Measurements from ENCODE around the gene NINJ2. TPM values are rescaled to one million over a fixed set of nuclear protein-coding genes. Genes with fewer than 3 reads are reported as not detected.

The NINJ2 gene
- total RNA-seq, 6 experiments from 2014 or later = 6.4 to 17.7 (median 12.5) TPM

DNA sequence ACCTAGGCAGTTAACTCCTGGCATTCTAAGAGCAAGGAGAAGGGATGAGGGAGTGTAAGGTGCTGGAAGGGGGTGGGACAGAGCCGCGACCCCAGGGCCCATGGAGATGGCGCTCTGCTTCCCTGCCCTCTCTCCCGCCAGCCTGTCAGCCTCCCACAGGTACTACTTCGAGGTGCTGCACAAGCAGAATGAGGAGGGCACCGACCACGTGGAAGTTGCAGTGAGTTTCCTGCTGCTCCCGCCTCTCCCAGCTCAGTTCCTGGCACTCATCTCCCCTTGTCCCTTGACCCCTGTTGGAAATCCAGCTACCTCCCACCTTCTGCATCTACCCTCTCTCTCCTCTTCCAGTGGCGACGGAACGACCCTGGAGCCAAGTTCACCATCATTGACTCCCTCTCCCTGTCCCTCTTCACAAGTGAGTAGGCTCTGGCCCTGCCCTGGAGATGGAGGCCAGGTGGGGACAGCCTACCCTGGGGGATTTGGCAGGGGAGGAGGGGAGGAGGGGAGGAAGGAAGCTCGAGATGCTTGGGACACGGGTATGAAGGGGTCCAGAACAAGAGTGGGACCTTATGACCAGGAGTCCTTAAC is 115.3 kb downstream of the NINJ2 start:
- 47% methylated on average over 8 of the region's 13 CpGs for whole genome bisulfite sequencing (ENCODE audit: insufficient coverage, low coverage, low lambda C conversion rate, missing lambda C conversion rate)
- DNase-seq (no peak), ATAC-seq (no peak)
- intact Hi-C loops (cut with DNase I) = loop anchor here in 1 of 2 donors (2.0 kb wide), 1 partner anchor 97 kb away; no protein-coding TSS in a partner anchor
- no peaks in the 10 kb centered on the region for H3K4me1 ChIP-seq
- H3K4me3 ChIP-seq = no peak overlapping the region
- no peaks in the 10 kb centered on the region for H3K36me3 ChIP-seq
- H3K27me3 ChIP-seq = peaks cover 0 to 5% of the 10 kb centered on the region in 2 donors
- H3K27ac ChIP-seq = no peak overlapping the region
- H3K9me3 ChIP-seq = no peaks in the 10 kb centered on the region
- TF ChIP-seq, protein P1, sequence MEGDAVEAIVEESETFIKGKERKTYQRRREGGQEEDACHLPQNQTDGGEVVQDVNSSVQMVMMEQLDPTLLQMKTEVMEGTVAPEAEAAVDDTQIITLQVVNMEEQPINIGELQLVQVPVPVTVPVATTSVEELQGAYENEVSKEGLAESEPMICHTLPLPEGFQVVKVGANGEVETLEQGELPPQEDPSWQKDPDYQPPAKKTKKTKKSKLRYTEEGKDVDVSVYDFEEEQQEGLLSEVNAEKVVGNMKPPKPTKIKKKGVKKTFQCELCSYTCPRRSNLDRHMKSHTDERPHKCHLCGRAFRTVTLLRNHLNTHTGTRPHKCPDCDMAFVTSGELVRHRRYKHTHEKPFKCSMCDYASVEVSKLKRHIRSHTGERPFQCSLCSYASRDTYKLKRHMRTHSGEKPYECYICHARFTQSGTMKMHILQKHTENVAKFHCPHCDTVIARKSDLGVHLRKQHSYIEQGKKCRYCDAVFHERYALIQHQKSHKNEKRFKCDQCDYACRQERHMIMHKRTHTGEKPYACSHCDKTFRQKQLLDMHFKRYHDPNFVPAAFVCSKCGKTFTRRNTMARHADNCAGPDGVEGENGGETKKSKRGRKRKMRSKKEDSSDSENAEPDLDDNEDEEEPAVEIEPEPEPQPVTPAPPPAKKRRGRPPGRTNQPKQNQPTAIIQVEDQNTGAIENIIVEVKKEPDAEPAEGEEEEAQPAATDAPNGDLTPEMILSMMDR (IDR thresholded peaks at IDR 0.05) = no peak
- TF ChIP-seq POLR2A (IDR thresholded peaks at IDR 0.05) = no peak

DNA sequence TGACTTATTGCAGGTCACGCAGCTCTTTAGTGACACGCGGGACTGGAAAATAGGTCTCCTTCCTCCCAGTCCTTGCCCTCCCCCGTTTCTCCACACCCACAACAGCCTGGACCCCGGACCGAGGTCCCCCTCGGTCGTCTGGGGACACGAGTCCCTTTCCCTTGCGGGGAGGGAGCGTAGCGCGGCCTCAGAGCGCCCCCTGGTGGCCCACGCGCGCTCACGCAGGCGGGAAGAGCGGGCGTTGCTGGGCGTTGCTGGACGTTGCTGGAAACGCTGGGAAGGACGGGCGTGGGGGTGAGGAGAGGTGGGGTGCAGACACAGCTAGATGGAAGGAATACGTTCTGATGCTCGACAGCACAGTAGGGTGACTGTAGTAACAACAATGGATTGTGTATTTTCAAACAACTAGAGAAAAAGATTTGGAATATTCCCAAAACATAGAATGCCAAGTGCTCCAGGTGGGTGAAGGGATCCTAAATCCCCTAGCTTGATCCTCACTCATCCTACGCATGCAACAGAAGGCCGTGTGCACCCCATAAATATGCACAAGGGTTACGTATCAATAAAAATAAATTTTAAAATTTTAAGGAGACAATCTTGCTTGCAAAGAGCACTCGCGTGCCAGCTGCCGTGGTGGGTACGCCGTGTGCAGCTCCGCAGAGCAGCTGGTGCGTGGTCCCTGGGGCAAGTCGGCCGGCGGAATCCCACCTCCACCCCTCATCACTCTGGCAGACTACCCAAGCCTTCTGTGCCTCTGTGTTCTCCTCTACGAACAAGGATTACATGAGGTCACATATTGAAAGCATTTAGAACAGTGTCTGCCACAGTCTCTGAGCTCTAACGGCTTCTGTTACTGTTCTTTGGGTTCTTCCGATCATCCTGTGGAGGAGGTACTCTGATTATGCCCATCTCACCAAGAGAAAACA is 116.1 kb downstream of the NINJ2 start:
- no peak for TF ChIP-seq POLR2A (IDR thresholded peaks at IDR 0.05)
- TF ChIP-seq, protein P1 (IDR thresholded peaks at IDR 0.05) = peak; percentile 94 to 99 (median 98)
- H3K9me3 ChIP-seq = no peaks in the 10 kb centered on the region
- no peak overlapping the region for H3K4me3 ChIP-seq
- peak; percentile 62 to 79 (median 70) for DNase-seq
- intact Hi-C loops (cut with DNase I) = loop anchor here in 1 of 2 donors (2.0 kb wide), 1 partner anchor 96 kb away; no protein-coding TSS in a partner anchor
- H3K27ac ChIP-seq = no peak overlapping the region
- peaks cover 0 to 5% of the 10 kb centered on the region in 2 donors for H3K27me3 ChIP-seq
- H3K36me3 ChIP-seq = no peaks in the 10 kb centered on the region
- no peaks in the 10 kb centered on the region for H3K4me1 ChIP-seq
- ATAC-seq = peak; percentile 74 to 86 (median 83)
- WGBS (ENCODE audit: insufficient coverage, low coverage, low lambda C conversion rate, missing lambda C conversion rate) = 20% methylated on average over 30 of the region's 44 CpGs

DNA sequence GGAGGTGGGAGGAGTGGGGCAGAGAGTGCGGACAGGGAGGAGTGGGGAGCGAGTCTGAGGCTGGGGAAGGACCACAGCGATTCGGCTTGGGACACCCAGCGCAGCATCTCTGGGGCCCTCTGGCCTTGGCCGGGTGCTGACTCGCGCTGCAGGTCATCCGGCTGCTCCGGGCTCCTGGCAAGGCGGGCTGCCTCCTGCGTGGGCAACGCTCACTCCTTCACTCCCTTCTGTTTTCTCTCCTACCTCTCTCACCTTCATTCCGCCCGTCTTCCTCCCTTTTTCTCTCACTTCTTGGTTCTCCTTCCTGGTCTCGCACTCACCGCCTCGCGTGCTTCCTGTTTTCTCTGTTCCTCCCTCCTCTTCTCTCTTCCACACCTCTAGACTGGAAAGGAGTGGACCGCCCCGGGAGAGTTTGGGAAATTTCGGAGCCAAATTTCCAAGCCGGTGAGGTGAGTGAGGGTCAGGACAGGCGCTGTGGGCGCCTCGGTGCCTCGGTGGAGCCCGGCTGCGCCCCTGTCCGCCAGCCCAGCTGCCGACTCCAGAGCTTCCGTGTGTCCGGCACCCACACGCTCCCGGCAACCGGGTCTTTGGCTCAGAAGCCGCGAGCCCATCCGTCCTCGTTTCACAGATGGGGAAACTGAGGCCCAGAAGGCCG is 116.9 kb downstream of the NINJ2 start:
- Histone ChIP-seq H3K27me3 (peaks cover 0 to 5% of the 10 kb centered on the region in 2 donors), H3K4me1 (no peaks in the 10 kb centered on the region), H3K9me3 (no peaks in the 10 kb centered on the region), H3K36me3 (no peaks in the 10 kb centered on the region), H3K27ac (no peak overlapping the region), H3K4me3 (no peak overlapping the region)
- WGBS (ENCODE audit: insufficient coverage, low coverage, low lambda C conversion rate, missing lambda C conversion rate) = 55% methylated on average over 29 of the region's 41 CpGs
- no peak for TF ChIP-seq POLR2A (IDR thresholded peaks at IDR 0.05)
- TF ChIP-seq, protein P1 (IDR thresholded peaks at IDR 0.05) = no peak
- ATAC-seq = no peak
- intact Hi-C loops (cut with DNase I) = loop anchor here in 1 of 2 donors (2.0 kb wide), 1 partner anchor 96 kb away; no protein-coding TSS in a partner anchor
- no peak for DNase-seq

DNA sequence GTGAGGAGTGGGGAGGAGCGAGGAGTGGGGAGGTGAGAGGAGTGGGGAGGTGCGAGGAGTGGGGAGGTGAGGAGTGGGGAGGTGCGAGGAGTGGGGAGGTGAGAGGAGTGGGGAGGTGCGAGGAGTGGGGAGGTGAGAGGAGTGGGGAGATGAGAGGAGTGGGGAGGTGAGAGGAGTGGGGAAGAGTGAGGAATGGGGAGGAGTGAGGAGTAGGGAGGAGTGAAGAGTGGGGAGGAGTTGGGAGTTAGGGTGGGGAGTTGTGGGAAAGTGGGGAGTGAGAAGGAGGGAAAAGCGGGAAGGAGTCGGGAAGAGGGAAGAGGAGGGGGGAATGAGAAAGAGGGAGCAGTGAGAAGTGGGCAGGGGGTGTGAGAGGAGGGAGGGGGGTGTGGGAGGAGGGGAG is 117.4 kb downstream of the NINJ2 start:
- H3K4me3 ChIP-seq = no peak overlapping the region
- DNase-seq = no peak
- no peaks in the 10 kb centered on the region for H3K36me3 ChIP-seq
- H3K27me3 ChIP-seq = peaks cover 0 to 5% of the 10 kb centered on the region in 2 donors
- ATAC-seq = no peak
- TF ChIP-seq, protein P1 (IDR thresholded peaks at IDR 0.05) = no peak
- TF ChIP-seq POLR2A (IDR thresholded peaks at IDR 0.05) = no peak
- no peak overlapping the region for H3K27ac ChIP-seq
- intact Hi-C loops (cut with DNase I) = loop anchor here in 1 of 2 donors (2.0 kb wide), 1 partner anchor 95 kb away; no protein-coding TSS in a partner anchor
- H3K9me3 ChIP-seq = no peaks in the 10 kb centered on the region
- WGBS (ENCODE audit: insufficient coverage, low coverage, low lambda C conversion rate, missing lambda C conversion rate) = 72% methylated on average over 6 of the region's 6 CpGs
- no peaks in the 10 kb centered on the region for H3K4me1 ChIP-seq

All from right lobe of liver (tissue), 6 donors.